Mesendoderm (in vitro differentiated cells): Measurements from ENCODE around the gene PLCD1.
"Not testable (repeated sequence)": the region's sequence is repeated elsewhere in the genome, so short reads cannot be mapped to it uniquely, and the experiment has no call there.

Experiments used
- DNase-seq: peaks from one replicate; pipeline ENCODE4 v3.0.0; 2013
- H2AK5ac ChIP-seq: 2 replicates; pipeline ENCODE4 v1.6.1; 2013; ENCODE audit warnings: low read length, inconsistent platforms
- H2BK120ac ChIP-seq: 2 replicates; pipeline ENCODE4 v1.6.1; 2013; ENCODE audit warnings: low read depth, mild to moderate bottlenecking, low read length, moderate library complexity, mixed read lengths
- H2BK15ac ChIP-seq: replicated peaks from 2 replicates; pipeline ENCODE4 v1.6.1; 2013; ENCODE audit warnings: low read depth, mild to moderate bottlenecking, moderate library complexity
- H2BK5ac ChIP-seq: 2 replicates; pipeline ENCODE4 v1.6.1; 2013; ENCODE audit warnings: low read length, inconsistent platforms
- H3K18ac ChIP-seq: 2 replicates; pipeline ENCODE4 v1.6.1; 2013; ENCODE audit warnings: mild to moderate bottlenecking, low read length, mixed read lengths
- H3K23ac ChIP-seq: one replicate; pipeline ENCODE4 v1.6.1; 2013; ENCODE audit warnings: low read length
- H3K27ac ChIP-seq: 2 replicates; pipeline ENCODE4 v1.5.1; 2013; ENCODE audit warnings: low read depth, mild to moderate bottlenecking, inconsistent platforms, low read length, moderate library complexity
- H3K27me3 ChIP-seq: 2 replicates; pipeline ENCODE4 v1.6.1; 2013; ENCODE audit warnings: low read length, control low read depth, mild to moderate bottlenecking, inconsistent platforms; ENCODE audit not compliant: insufficient read depth, poor library complexity
- H3K36me3 ChIP-seq: 2 replicates; pipeline ENCODE4 v1.6.1; 2013; ENCODE audit warnings: low read length, inconsistent platforms; ENCODE audit not compliant: control insufficient read depth, insufficient read depth
- H3K4ac ChIP-seq: one replicate; pipeline ENCODE4 v1.6.1; 2013; ENCODE audit warnings: low read depth, mild to moderate bottlenecking, low read length, moderate library complexity
- H3K4me1 ChIP-seq: 2 replicates; pipeline ENCODE4 v1.6.1; 2013; ENCODE audit warnings: low read depth, low read length, inconsistent platforms; ENCODE audit not compliant: control insufficient read depth
- H3K4me2 ChIP-seq: 2 replicates; pipeline ENCODE4 v1.6.1; 2013; ENCODE audit warnings: low read length
- H3K4me3 ChIP-seq: 2 replicates; pipeline ENCODE4 v1.5.1; 2013; ENCODE audit warnings: mild to moderate bottlenecking, low read length
- H3K56ac ChIP-seq: one replicate; pipeline ENCODE4 v1.6.1; 2013; ENCODE audit warnings: low read length
- H3K79me1 ChIP-seq: 2 replicates; pipeline ENCODE4 v1.6.1; 2013; ENCODE audit warnings: low read length, inconsistent platforms
- H3K79me2 ChIP-seq: 2 replicates; pipeline ENCODE4 v1.6.1; 2013; ENCODE audit warnings: mild to moderate bottlenecking, low read length; ENCODE audit not compliant: control insufficient read depth, insufficient read depth
- H3K9ac ChIP-seq: 2 replicates; pipeline ENCODE4 v1.6.1; 2013; ENCODE audit warnings: low read length, inconsistent platforms
- H4K5ac ChIP-seq: one replicate; pipeline ENCODE4 v1.6.1; 2013; ENCODE audit warnings: low read length
- H4K8ac ChIP-seq: one replicate; pipeline ENCODE4 v1.6.1; 2013; ENCODE audit warnings: low read depth, mild to moderate bottlenecking, control low read depth, low read length, moderate library complexity
- WGBS: extraction: QIAGEN DNeasy Blood & Tissue Kit; methylation state at CpG from one replicate; pipeline ENCODE4 v1.1.7; 2013; ENCODE audit warnings: low lambda C conversion rate, missing lambda C conversion rate; ENCODE audit not compliant: insufficient coverage; ENCODE audit errors: extremely low coverage; 5-methylcytosine and 5-hydroxymethylcytosine counted together

The PLCD1 gene

GRCh38 chr3:37988376-37988775, 41.1 kb downstream of the PLCD1 start:
- not testable (repeated sequence) for H2AK5ac ChIP-seq, H3K36me3 ChIP-seq, H2BK120ac ChIP-seq, H3K9ac ChIP-seq, H4K8ac ChIP-seq, H3K27ac ChIP-seq, DNase-seq, H2BK15ac ChIP-seq, H3K4ac ChIP-seq, H3K79me2 ChIP-seq, H3K18ac ChIP-seq, H3K23ac ChIP-seq, H3K56ac ChIP-seq, H3K27me3 ChIP-seq, H3K4me3 ChIP-seq, H3K4me1 ChIP-seq, H2BK5ac ChIP-seq, H3K79me1 ChIP-seq, H4K5ac ChIP-seq, H3K4me2 ChIP-seq
- no CpG with 5 or more reads among the region's 10 CpGs for WGBS

DNA sequence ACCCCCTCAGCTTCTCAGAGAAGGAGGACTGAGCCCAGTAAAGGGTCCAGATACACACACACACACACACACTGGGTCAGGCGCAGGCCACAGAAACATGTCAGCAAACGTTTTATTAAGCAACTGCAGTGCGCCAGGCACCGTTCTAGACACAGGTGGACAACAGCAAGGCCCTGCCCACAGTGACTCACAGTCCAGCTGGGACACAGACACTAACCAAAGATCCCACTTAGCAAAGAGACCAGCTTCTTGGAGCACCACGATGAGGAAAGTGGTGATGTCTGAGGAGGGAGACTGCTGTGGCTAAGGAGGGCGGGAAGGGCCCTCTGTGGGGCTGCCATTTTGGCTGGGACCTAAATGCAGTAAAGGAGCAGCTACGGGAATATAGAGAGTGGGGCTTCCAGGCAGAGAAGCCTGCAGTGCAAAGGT, 41.7 kb downstream of the PLCD1 start:
- no peak overlapping the region for H3K56ac ChIP-seq
- H3K18ac ChIP-seq: no peak overlapping the region
- no peak overlapping the region for H2BK15ac ChIP-seq
- no peak overlapping the region for H3K23ac ChIP-seq
- H4K8ac ChIP-seq: no peak overlapping the region
- H3K4me1 ChIP-seq: no peaks in the 10 kb centered on the region
- no peak overlapping the region for H3K27ac ChIP-seq
- no peak overlapping the region for H3K9ac ChIP-seq
- H3K79me1 ChIP-seq: no peaks in the 10 kb centered on the region
- no peak overlapping the region for H2AK5ac ChIP-seq
- WGBS: no CpG with 5 or more reads among the region's 7 CpGs
- H3K4ac ChIP-seq: no peak overlapping the region
- no peak overlapping the region for H3K4me2 ChIP-seq
- no peaks in the 10 kb centered on the region for H3K36me3 ChIP-seq
- no peak for DNase-seq
- H3K27me3 ChIP-seq: no peaks in the 10 kb centered on the region
- H4K5ac ChIP-seq: no peak overlapping the region
- no peaks in the 10 kb centered on the region for H3K79me2 ChIP-seq
- no peak overlapping the region for H2BK120ac ChIP-seq
- no peak overlapping the region for H3K4me3 ChIP-seq
- H2BK5ac ChIP-seq: no peak overlapping the region

DNA sequence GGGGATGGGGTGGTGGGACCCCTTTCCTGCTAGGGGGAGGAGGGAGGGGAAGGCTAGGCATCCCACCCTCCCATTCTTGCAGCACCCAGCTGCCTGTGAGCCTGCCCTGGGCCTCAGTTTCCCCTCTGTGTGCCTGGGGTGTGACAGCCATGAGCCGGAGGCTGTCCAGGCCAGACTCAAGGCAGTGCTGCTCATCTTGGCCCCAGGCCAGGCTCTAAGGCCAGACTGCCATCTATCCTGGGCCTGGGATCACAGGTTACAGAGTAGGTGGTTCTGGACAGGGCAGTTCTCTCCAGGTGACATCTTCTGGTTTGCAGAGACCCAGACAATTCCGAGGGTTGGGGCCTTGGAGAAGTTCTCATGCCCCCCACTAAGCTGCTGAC, 42.1 kb downstream of the PLCD1 start:
- Histone ChIP-seq H3K4ac (no peak overlapping the region), H3K23ac (no peak overlapping the region), H3K4me1 (no peaks in the 10 kb centered on the region), H3K4me3 (no peak overlapping the region), H2BK15ac (no peak overlapping the region), H3K36me3 (no peaks in the 10 kb centered on the region), H3K79me2 (no peaks in the 10 kb centered on the region), H3K27me3 (no peaks in the 10 kb centered on the region), H2AK5ac (no peak overlapping the region), H3K9ac (no peak overlapping the region), H2BK5ac (no peak overlapping the region), H3K27ac (no peak overlapping the region), H4K5ac (no peak overlapping the region), H2BK120ac (no peak overlapping the region), H4K8ac (no peak overlapping the region), H3K4me2 (no peak overlapping the region), H3K79me1 (no peaks in the 10 kb centered on the region), H3K56ac (peak overlapping the region; percentile 7), H3K18ac (no peak overlapping the region)
- no peak for DNase-seq
- no CpG with 5 or more reads among the region's 2 CpGs for WGBS

DNA sequence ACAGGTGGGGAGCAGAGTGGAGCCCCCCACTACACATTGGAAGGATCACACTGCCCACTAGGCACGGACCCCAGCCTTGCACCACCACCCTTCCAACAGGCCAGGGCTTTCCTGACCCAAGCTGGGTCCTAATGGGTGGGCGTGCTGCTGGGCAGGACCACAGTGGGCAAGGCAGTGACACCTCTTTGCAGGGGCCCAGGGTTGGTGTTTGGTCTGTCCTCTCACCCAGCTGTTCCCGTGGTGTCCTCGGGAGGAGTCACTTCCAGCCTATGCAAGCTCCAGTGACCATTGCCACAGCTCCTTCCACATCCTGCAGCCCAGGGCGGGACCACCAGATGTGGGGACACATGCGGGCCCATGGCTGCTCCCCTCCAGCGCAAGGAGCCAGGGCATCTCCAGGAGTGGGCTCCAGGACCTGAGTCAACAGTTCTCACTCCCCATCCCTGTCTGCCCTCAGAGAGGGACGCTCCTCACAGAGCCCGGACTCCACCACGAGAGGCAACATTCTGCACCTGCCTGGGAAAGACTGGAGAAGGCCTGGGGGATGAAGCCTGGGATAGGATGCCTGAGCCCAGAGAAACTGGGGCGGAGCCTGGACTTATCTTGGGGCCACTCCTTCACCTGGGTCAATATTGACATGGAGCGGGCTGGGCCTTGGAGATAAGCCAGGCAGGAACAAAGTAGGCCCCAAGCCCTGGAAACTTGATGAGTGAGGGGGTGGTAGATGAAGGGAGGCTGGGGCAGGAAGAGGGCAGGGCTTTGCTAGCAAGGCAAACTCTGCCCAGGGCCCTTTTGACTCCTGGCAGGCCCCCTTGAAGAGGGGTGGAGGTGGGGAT, 42.7 kb downstream of the PLCD1 start:
- Histone ChIP-seq H3K9ac (no peak overlapping the region), H3K27me3 (no peaks in the 10 kb centered on the region), H2BK120ac (no peak overlapping the region), H2BK15ac (no peak overlapping the region), H3K23ac (no peak overlapping the region), H3K4me3 (no peak overlapping the region), H3K4me1 (no peaks in the 10 kb centered on the region), H3K4me2 (no peak overlapping the region), H4K5ac (no peak overlapping the region), H3K36me3 (no peaks in the 10 kb centered on the region), H2AK5ac (no peak overlapping the region), H3K4ac (no peak overlapping the region), H4K8ac (no peak overlapping the region), H3K27ac (no peak overlapping the region), H2BK5ac (no peak overlapping the region), H3K79me1 (no peaks in the 10 kb centered on the region), H3K18ac (no peak overlapping the region), H3K79me2 (no peaks in the 10 kb centered on the region), H3K56ac (no peak overlapping the region)
- peak; percentile 63 for DNase-seq
- WGBS: no CpG with 5 or more reads among the region's 12 CpGs

DNA sequence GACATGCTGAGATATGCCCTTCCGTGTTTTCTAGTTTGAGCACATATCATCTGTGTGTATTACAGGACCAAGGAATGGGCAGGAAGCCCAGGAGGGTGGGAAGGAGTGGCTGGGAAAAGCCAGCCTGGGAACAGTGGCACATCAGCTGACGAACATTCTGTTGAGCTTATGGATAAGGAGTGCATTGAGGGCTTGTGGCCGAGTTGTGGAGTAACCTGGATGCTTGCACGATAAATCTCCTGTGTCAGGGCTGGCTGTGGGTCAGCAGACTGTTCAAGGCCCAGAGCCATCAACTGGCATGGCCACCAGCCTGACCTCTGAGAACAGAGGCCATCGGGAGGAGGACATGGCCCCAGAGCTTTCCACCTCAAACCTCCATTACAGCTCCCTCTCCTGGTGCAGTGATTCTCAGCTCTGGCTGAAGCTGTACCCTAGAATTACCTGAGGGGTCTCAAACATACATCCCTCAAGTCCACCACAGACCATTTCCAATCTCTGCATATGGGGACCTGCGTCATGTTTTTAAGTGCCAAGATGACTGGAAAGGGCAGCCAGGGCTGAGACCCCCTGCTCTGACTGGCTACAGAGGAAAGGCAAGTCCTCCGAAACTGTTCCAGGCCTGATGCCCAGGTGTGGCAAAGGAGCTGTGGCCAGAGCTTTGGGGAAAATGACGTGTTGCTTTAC, 43.7 kb downstream of the PLCD1 start:
- H3K4me1 ChIP-seq: no peaks in the 10 kb centered on the region
- no peak overlapping the region for H3K18ac ChIP-seq
- no peak overlapping the region for H4K8ac ChIP-seq
- H3K36me3 ChIP-seq: no peaks in the 10 kb centered on the region
- H2BK5ac ChIP-seq: no peak overlapping the region
- H2AK5ac ChIP-seq: no peak overlapping the region
- no peak overlapping the region for H3K4me2 ChIP-seq
- no peaks in the 10 kb centered on the region for H3K79me2 ChIP-seq
- H3K27me3 ChIP-seq: no peaks in the 10 kb centered on the region
- no peaks in the 10 kb centered on the region for H3K79me1 ChIP-seq
- no peak overlapping the region for H3K23ac ChIP-seq
- no peak overlapping the region for H3K4ac ChIP-seq
- WGBS: no CpG with 5 or more reads among the region's 8 CpGs
- no peak overlapping the region for H3K27ac ChIP-seq
- H3K9ac ChIP-seq: no peak overlapping the region
- H3K4me3 ChIP-seq: no peak overlapping the region
- H3K56ac ChIP-seq: no peak overlapping the region
- no peak overlapping the region for H4K5ac ChIP-seq
- no peak for DNase-seq
- H2BK15ac ChIP-seq: no peak overlapping the region
- no peak overlapping the region for H2BK120ac ChIP-seq
